ENCODE measurements around the gene CHURC1.

CHURC1 gene

GRCh38 chr14:64914237-64915028, at the start of gene CHURC1:
Gene CHURC1, plus strand, starts transcription at chr14:64914455. Its CDS starts 41 bp downstream, at chr14:64914496.
- peak; percentile 84 to 98 for DNase-seq (ENCODE audit: low read depth in 1 of 2, low spot score in 1 of 2)

GRCh38 chr14:64865109-64865508, 49.1 kb upstream of the CHURC1 start:
- DNase-seq (ENCODE audit: low read depth in 1 of 2, low spot score in 1 of 2), result no peak

DNA sequence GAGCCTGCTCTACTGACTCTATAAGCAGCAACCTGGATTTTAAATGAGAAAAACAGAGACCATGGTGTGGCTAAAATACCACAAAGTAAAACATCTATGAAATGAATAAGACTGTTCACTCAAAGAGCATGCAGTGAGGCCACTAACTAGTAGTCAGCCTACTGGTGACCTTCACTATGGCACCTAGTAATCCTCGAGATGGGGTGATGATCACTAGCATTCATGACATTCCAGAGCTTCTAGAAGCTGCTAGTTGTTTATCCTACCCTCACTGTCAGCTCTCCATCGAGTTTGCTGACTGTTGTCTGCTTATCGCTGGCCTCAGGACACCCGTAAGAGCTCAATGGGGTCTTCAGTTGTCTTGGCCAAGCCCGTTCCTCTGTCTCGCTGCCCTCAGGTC, 48.3 kb upstream of the CHURC1 start:
- no peak for DNase-seq (ENCODE audit: low read depth in 1 of 2, low spot score in 1 of 2)

DNA sequence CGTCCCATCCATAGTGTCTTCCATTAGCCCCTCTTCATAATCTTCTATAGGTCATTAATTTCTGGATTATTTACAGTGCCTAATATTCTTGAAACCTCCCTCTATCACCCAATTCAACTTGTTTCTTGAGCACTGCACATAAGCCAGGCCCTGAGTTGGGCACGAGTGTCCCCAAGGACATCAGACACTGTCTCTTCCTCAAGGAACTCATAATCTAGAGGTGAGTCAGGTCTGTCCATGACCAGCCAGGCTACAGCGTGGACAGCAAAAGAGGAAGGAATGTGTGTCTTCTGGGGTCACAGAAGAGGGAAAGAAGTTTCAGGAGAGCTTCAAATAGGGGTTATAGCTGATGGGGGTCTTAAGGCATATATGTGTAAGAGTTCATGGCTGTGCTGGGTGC, 47.1 kb upstream of the CHURC1 start:
- DNase-seq (ENCODE audit: low read depth in 1 of 2, low spot score in 1 of 2), result no peak

DNA sequence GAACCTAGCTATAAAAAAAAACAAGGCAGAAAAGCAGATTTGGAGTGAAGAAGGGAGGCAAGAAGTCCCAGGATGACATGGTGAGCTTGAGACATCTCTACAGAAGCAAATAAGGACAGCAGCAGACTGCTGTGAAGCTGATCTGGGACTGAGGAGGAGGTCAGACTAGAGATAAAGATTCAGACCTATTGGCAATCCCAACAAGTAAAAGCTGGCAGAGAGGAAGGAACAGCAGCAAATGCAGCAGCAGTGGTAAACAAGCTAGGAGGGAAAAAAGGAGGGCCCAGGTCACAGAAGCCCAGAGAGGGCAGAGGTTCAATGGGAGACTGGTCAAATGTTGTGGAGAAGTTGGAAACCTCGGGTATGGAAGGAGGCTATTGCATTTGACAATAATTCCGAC, 45.9 kb upstream of the CHURC1 start:
- no peak for DNase-seq (ENCODE audit: low read depth in 1 of 2, low spot score in 1 of 2)

DNA sequence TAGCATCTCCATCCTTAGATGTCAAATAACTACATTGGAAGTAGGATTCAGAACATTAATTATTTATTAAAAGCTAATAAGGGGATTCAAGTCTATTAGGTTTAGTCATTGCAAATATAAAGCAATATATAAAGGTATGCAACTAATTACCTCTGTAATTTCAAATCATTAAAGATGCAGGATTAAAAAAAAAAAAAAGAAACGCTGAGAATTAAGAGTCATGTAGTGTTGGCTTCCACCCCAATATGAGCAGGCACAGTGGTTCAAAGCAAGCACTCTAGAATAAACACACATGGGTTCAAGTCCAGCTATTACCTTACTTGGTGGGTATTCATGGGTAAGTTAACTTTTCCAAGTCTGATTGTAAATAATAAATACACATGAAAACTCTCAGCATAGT, 45.4 kb upstream of the CHURC1 start:
- no peak for DNase-seq (ENCODE audit: low read depth in 1 of 2, low spot score in 1 of 2)

DNA sequence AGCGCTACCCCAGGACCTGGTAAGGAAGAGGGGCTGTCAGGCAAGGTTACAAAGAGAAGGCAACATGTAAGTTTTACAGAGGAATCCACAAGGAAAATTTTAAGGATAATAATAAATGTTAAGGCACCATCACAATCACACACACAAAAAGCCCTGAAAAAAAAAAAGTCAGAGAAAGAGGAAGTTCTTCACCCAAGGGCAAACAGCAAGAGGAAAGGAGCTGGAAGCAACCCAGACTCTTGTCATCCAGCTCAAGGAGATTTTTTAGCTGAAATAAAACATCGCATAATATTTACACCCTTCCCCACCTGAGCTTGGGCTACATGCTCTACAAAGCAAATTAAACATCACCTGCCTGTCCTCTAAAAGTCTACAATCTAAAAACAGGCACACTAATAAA, 44.1 kb upstream of the CHURC1 start:
- DNase-seq (ENCODE audit: low read depth in 1 of 2, low spot score in 1 of 2), result no peak

DNA sequence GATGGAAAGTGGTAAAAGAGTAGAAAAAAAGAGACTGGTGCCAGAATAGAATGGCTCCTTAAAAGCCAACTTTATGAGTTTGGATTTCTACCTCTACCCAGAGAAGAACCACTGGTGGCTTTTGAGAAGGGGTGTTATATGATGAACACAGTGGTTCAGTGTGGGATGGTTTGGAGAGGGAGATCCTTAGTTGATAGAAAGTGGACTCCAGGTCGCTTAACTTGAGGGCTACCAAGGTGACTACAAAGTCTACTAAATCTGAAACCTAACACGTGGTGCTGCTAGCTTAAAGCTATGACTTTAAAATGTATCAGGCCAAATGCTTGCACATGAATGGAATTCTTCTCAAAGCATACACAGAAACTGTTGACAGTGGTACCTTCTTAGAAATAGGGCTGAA, 42.9 kb upstream of the CHURC1 start:
- DNase-seq (ENCODE audit: low read depth in 1 of 2, low spot score in 1 of 2), result no peak

GRCh38 chr14:64873506-64874219, 40.6 kb upstream of the CHURC1 start:
- DNase-seq (ENCODE audit: low read depth in 1 of 2, low spot score in 1 of 2), result no peak

DNA sequence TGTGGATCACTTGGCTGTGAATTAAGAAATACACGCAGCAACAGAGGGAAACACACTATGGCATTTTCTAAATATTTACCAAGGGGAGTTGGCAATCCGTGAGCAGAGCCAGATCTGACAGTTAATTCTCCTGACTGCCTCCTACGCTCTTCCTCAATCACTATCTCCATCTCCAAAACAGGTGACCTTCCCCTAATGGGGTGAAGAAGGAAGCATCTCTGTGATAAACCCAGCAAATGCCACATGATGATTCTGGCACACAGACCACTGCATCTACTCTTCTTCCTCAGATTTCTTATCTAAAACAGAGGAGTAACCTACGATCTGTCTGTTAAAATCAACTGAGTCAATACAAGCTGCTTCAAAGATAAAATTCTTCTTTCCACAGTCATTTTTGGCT, 38.9 kb upstream of the CHURC1 start:
- no peak for DNase-seq (ENCODE audit: low read depth in 1 of 2, low spot score in 1 of 2)

DNA sequence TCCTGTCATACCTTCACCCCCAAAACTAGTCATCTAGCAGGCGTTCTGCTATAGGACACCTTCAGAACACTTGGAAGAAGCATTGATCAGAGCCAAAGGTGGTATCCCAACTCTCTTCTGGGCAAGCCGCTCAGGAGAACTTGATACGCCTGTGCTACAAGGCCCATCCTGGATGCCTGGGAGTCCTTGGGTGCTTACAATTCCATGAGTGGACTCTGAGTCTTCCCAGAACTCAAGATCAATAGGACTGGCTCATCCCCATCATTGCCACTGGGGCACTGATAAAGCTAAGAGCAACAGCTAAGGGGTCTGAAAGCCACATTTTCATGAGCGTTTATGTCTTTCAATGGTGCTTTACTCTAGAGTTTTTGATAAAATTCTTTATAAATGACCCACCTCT, 36.4 kb upstream of the CHURC1 start:
- no peak for DNase-seq (ENCODE audit: low read depth in 1 of 2, low spot score in 1 of 2)

- no peak for DNase-seq (ENCODE audit: low read depth in 1 of 2, low spot score in 1 of 2)
Measured at GRCh38 chr14:64878837-64879634, 35.2 kb upstream of the CHURC1 start.

GRCh38 chr14:64879635-64880220, 34.5 kb upstream of the CHURC1 start, which contains the start of gene SPTB:
Gene SPTB, minus strand, starts transcription at chr14:64879907. Its CDS starts 56,813 bp downstream, at chr14:64823094.
- peak; percentile 31 to 37 for DNase-seq (ENCODE audit: low read depth in 1 of 2, low spot score in 1 of 2)

DNA sequence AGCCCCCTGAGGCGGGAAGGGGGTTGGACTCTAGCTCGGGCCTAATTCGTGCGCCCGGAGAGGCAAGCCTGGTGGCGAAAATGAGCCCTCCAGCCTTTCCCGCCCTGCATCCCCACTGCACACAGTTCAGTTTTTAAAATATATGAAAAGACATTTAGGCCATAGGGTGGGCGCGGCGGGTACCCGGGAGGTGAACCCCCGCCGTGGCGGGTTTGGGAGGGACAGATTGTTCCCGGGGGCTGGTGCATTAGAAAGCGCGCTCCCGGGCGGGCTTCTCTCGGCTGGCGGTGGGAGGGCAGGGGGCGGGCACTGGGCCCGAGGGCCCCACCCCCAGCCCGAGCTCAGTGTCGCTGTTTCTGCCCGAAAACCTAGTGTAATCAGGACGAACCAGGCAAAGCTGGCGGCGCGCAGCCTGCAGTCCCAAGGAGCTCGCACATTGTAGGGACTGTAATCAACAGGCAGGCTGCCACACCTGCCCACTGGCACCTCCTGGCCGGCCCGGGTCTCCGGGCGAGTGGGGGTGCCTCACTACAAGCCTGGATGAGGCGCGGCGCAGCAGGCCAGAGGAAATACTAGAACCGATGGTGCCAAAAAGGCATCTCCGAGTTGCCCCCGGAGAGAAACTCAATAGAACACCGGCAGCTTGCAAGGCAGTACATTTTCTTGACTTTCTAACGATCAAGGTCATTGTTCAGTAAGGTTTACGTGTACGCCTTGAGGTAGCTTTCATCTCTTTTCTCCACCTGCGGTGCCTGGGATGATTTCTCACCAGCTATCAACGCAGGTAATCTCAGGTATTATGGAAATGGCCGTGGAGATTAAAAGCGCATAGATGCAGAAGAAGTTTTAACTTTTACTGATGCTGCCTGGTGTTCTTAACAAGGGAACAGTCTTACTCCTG, 33.8 kb upstream of the CHURC1 start:
- DNase-seq (ENCODE audit: low read depth in 1 of 2, low spot score in 1 of 2), result peak; percentile 36 to 44

DNA sequence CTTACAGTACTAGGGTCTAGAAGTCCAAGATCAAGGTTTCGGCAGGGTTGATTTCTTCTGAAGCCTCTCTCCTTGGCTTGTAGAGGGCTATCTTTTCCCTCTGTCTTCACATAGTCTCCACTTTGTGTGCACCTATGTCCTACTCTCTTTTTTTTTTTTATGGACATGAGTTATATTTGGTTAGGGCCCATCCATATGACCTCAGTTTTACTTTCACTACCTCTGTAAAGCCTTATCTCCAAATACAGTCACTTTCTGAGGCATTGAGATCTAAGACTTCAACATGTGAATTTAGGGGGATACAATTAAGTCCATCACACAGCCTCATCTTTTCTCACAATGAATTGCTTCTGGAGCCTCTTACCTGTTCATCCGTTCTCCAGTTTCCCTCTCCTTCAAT, 28.7 kb upstream of the CHURC1 start:
- DNase-seq (ENCODE audit: low read depth in 1 of 2, low spot score in 1 of 2), result no peak

DNA sequence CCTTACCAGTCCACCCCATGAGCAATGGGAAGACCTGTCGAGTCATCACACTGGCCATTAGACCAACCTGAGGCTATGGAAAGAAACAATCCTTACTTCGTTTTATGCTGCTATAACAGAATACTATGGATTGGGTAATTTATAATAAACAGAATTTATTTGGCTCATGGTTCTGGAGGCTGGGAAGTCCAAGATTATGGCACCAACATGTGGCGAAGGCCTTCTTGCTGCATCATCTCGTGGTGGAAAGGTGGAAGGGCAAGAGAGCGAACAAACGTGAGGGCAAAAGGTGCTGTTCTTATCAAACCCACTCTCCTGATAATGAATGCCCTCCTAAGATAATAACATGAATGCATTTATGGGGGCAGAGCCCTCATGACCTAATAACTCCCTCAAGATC, 24.9 kb upstream of the CHURC1 start:
- no peak for DNase-seq (ENCODE audit: low read depth in 1 of 2, low spot score in 1 of 2)

DNA sequence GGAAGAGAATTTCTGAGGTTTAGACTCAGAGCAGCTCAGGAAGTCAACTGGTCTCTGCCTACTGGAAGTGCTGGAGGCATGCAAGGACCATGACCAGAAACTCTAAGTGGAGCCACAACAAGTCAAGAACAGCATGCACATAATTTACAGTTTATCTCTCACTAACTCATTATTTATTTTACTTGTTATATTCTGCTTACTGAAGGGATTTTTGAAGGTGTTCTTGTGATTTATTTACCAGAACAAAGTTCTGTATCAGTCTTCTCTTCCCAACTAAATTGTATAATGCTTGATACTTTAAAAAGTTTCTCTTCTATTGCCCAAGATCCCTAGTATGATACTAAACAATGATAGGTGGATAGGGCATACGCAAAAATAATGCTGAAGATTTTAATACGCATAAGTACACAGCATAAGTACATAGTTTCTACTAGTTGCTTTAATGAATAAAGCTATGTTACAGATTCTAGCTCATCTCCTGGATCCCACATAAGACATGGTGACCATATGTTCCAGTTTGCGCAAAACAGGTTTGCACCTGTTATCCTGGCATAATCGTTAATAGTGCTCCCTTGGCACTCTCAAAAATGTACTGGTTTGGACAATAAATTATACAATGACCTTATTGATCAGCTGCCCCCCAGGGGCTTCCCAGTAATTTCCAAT, 22.9 kb upstream of the CHURC1 start:
- DNase-seq (ENCODE audit: low read depth in 1 of 2, low spot score in 1 of 2), result no peak

DNA sequence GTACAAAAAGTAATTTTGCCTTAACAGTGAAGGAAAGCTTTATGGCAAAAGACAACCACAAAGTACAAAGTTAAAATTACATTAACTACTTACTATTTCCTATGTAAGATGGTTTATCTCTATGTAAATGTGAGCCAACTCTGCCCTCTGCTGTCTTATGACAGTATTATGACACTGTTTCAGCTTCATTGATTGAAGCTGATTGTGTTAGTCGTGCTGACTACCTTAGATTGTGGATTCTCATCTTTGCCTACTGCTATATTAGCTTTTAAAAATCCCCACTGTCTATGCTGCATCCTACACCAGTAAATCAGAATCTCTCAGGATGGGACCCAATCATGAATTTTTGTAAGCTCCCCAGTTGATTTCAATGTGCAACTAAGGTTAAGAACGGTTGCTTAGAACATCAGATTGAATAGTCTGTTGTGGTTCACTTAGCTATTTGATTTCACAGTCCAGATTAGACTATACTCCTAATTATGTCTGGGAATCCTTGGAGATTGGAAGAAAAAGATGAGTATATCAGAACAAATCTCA, 22.3 kb upstream of the CHURC1 start:
- peak in 1 of 2 donors; percentile 47 for DNase-seq (ENCODE audit: low read depth in 1 of 2, low spot score in 1 of 2)

DNA sequence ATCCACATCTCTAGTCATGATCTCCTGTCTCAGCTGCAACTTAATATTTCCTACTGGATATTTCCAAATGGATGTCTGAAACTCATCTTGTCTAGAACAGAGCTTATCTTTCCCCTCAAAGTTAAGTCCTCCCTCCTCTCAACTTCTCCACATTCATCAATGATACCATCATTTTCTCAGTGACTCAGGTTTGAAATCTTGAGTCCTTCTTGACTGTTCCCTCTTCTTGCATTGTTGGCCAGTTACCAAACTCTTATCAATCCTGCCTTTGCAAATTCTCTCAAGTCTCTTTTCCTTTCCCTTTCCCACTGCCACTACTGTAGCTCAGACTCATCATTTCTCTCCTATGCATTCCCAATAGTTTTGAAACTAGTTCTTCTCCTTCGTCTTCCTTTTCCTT, 14.3 kb upstream of the CHURC1 start:
- DNase-seq (ENCODE audit: low read depth in 1 of 2, low spot score in 1 of 2), result no peak

GRCh38 chr14:64906022-64906421, 8.2 kb upstream of the CHURC1 start:
- no peak for DNase-seq (ENCODE audit: low read depth in 1 of 2, low spot score in 1 of 2)
